Spleen (tissue), 11 donors: ENCODE measurements around the gene LIG3. TPM values are rescaled to one million over a fixed set of nuclear protein-coding genes. Genes with fewer than 3 reads are reported as not detected.

Experiments used
- DNase-seq: peaks from one replicate; pipeline ENCODE4 v3.0.0-alpha.2; 2020
- H3K27ac ChIP-seq, 8 donors: fragments of 200-600 bp; sonication (generic) in 7 of 8; 1 replicate in 4 of 8; 2 replicates in 4 of 8; pipeline versions ENCODE4 v1.5.0 to v1.8.0; 2016 to 2021; ENCODE audit warnings: inconsistent platforms in 4 of 8, mild to moderate bottlenecking in 4 of 8, moderate library complexity in 1 of 8
- H3K27me3 ChIP-seq, 7 donors: fragments of 200-600 bp; sonication (generic) in 6 of 7; replicated peaks in 1 of 7; 1 replicate in 4 of 7; 2 replicates in 3 of 7; pipeline versions ENCODE4 v1.5.0 to v1.8.0; 2016 to 2021; ENCODE audit warnings: inconsistent platforms in 3 of 7, mild to moderate bottlenecking in 1 of 7
- H3K36me3 ChIP-seq, 6 donors: fragments of 200-600 bp; sonication (generic) in 5 of 6; 1 replicate in 4 of 6; 2 replicates in 2 of 6; pipeline versions ENCODE4 v1.5.0 to v1.8.0; 2016 to 2021; ENCODE audit warnings: inconsistent platforms in 2 of 6
- H3K4me1 ChIP-seq, 6 donors: fragments of 200-600 bp; sonication (generic) in 5 of 6; 1 replicate in 3 of 6; 2 replicates in 3 of 6; pipeline versions ENCODE4 v1.5.0 to v1.8.0; 2016 to 2021; ENCODE audit warnings: inconsistent platforms in 3 of 6
- H3K4me3 ChIP-seq, 8 donors: fragments of 200-600 bp; sonication (generic) in 7 of 8; 1 replicate in 4 of 8; 2 replicates in 4 of 8; pipeline versions ENCODE4 v1.5.0 to v1.8.0; 2016 to 2021; ENCODE audit warnings: inconsistent platforms in 4 of 8, mild to moderate bottlenecking in 4 of 8, moderate library complexity in 2 of 8
- H3K9me3 ChIP-seq, 8 donors: fragments of 200-600 bp; sonication (generic) in 7 of 8; 1 replicate in 4 of 8; 2 replicates in 4 of 8; pipeline versions ENCODE4 v1.5.0 to v1.8.0; 2016 to 2021; ENCODE audit warnings: inconsistent platforms in 4 of 8
- CTCF ChIP-seq, 11 experiments: fragments of 200-600 bp in 7 of 11; fragments of 450-650 bp in 4 of 11; sonication (generic) in 4 of 11; IDR thresholded peaks in 8 of 11; conservative IDR thresholded peaks in 3 of 11; 1 replicate in 7 of 11; 2 replicates in 4 of 11; pipeline versions ENCODE4 v1.4.0 to v1.8.0; 2016 to 2021; ENCODE audit warnings: antibody characterized with exemption in 11 of 11, inconsistent platforms in 4 of 11, mild to moderate bottlenecking in 1 of 11
- POLR2A ChIP-seq, 3 donors: fragments of 450-650 bp; IDR thresholded peaks; one replicate each; pipeline ENCODE4 v1.5.1; 2017; ENCODE audit warnings: antibody characterized with exemption in 3 of 3, mild to moderate bottlenecking in 1 of 3
- POLR2AphosphoS5 ChIP-seq, 3 donors: sonication (generic); formaldehyde crosslinking; IDR thresholded peaks; one replicate each; pipeline ENCODE4 v1.5.1; 2017; ENCODE audit warnings: antibody characterized with exemption in 3 of 3
- WGBS, 5 donors: extraction: QIAGEN DNeasy Blood & Tissue Kit in 3 of 5; methylation state at CpG; one replicate each; pipeline versions ENCODE4 v1.1.5 to v1.1.7; 2013 to 2018; 5-methylcytosine and 5-hydroxymethylcytosine counted together
- intact Hi-C: fragments of 100-400 bp; cut with DNase I; formaldehyde crosslinking; loops from one replicate; pipeline ENCODE4 v1.15.0; 2023; ENCODE audit warnings: low total_unique reads
- polyA plus RNA-seq, 3 donors: library from polyadenylated mRNA; stranded (reverse); fragments of 200-250 nt; gene quantifications; one replicate each; pipeline ENCODE4 v1.2.1, GENCODE V29; 2013
- total RNA-seq, 7 donors: library from RNA; depleted of rRNA in 3 of 7; stranded (reverse); fragments of >200 nt in 3 of 7; fragmentation: NEBNext Ultra II Directional in 4 of 7; extraction: Animal tissue kit (Norgen Biotek cat#: 25700) in 4 of 7; gene quantifications; one replicate each; pipeline versions ENCODE4 v1.1.0 to v1.2.1, GENCODE V29; 2016 to 2021
- donor health status: healthy with polysubstance abuse.
- donor health status: DM: no; HTN: no; CAD: no; lungs with moderate emphysema.
- donor health status: DM: no; HTN: no; CAD: no.
- donor health status: Bipolar disorder and iron deficiency.
- donor health status: healthy.
- donor health status: DM: no; HTN: no; CAD: no.
- donor health status: DM: yes; HTN: yes; CAD: no.

Gene LIG3
- total and polyA plus RNA-seq, 10 donors = 4.5 to 63.1 (median 33.2) TPM

- no peak for TF ChIP-seq CTCF (IDR thresholded peaks at IDR 0.05 in 8 of 11, conservative IDR thresholded peaks at IDR 0.05 in 3 of 11)
- TF ChIP-seq POLR2A (IDR thresholded peaks at IDR 0.05) = no peak
- TF ChIP-seq POLR2AphosphoS5 (IDR thresholded peaks at IDR 0.05) = no peak
- Histone ChIP-seq H3K4me1 (peaks cover 26 to 80% (median 44%) of the 10 kb centered on the region in 6 donors), H3K9me3 (no peaks in the 10 kb centered on the region), H3K27ac (peak overlapping the region; percentile 77 to 90 (median 87)), H3K36me3 (peaks cover 0 to 9% (median 0%) of the 10 kb centered on the region in 6 donors), H3K4me3 (peak overlapping the region in 1 of 8 donors; percentile 46), H3K27me3 (no peaks in the 10 kb centered on the region)
- no peak for DNase-seq
- intact Hi-C loops = no loop called here
These were observed 71.9 kb downstream of the LIG3 start for GRCh38 chr17:35052241-35052610.

- TF ChIP-seq POLR2A (IDR thresholded peaks at IDR 0.05) (no peak), POLR2AphosphoS5 (IDR thresholded peaks at IDR 0.05) (no peak), CTCF (IDR thresholded peaks at IDR 0.05 in 8 of 11, conservative IDR thresholded peaks at IDR 0.05 in 3 of 11) (no peak)
- H3K4me1 ChIP-seq = peaks cover 25 to 74% (median 41%) of the 10 kb centered on the region in 6 donors
- intact Hi-C loops = no loop called here
These were observed 72.5 kb downstream of the LIG3 start for GRCh38 chr17:35052780-35053179.

GRCh38 chr17:35053204-35053603, 72.9 kb downstream of the LIG3 start:
- intact Hi-C loops = no loop called here
- no peak for DNase-seq
- no peaks in the 10 kb centered on the region for H3K9me3 ChIP-seq
- TF ChIP-seq CTCF (IDR thresholded peaks at IDR 0.05 in 8 of 11, conservative IDR thresholded peaks at IDR 0.05 in 3 of 11) (no peak), POLR2AphosphoS5 (IDR thresholded peaks at IDR 0.05) (no peak), POLR2A (IDR thresholded peaks at IDR 0.05) (no peak)
- H3K4me1 ChIP-seq = peaks cover 25 to 70% (median 41%) of the 10 kb centered on the region in 6 donors
- H3K27ac ChIP-seq = peak overlapping the region in 5 of 8 donors; percentile 86 to 90 (median 89)
- WGBS, 5 donors = 88 to 94% (median 91%) methylated on average over 1 of the region's 1 CpG
- H3K36me3 ChIP-seq = peaks cover 0 to 9% (median 0%) of the 10 kb centered on the region in 6 donors
- H3K4me3 ChIP-seq = no peak overlapping the region
- no peaks in the 10 kb centered on the region for H3K27me3 ChIP-seq

More at GRCh38 chr17:35052780-35053179, 72.5 kb downstream of the LIG3 start:
- Histone ChIP-seq H3K27me3 (no peaks in the 10 kb centered on the region), H3K4me3 (no peak overlapping the region), H3K27ac (peak overlapping the region; percentile 77 to 90 (median 87)), H3K9me3 (no peaks in the 10 kb centered on the region), H3K36me3 (peaks cover 0 to 9% (median 0%) of the 10 kb centered on the region in 6 donors)
- no peak for DNase-seq

GRCh38 chr17:35056013-35056412, 75.7 kb downstream of the LIG3 start:
- Histone ChIP-seq H3K36me3 (peaks cover 0 to 28% (median 0%) of the 10 kb centered on the region in 6 donors), H3K4me3 (no peak overlapping the region), H3K27me3 (no peaks in the 10 kb centered on the region), H3K9me3 (no peaks in the 10 kb centered on the region), H3K27ac (no peak overlapping the region), H3K4me1 (peaks cover 13 to 53% (median 24%) of the 10 kb centered on the region in 6 donors)
- WGBS, 5 donors = 85 to 93% (median 88%) methylated on average over 3 of the region's 3 CpGs
- no peak for DNase-seq
- intact Hi-C loops = no loop called here
- no peak for TF ChIP-seq POLR2A (IDR thresholded peaks at IDR 0.05)
